ENCODE measurements around the gene SMAD6. TPM values are rescaled to one million over a fixed set of nuclear protein-coding genes. Genes with fewer than 3 reads are reported as not detected.

The SMAD6 gene
- total and polyA plus RNA-seq, 9 of the 15 experiments (the other 6 are each of a cell fraction or from before 2014, with no cell fraction given), result 0.10 to 15.5 (median 3.7) TPM

GRCh38 chr15:66786708-66787488, 84.9 kb downstream of the SMAD6 start:
- H3K9me1 ChIP-seq (ENCODE audit: control insufficient read depth, insufficient read depth, low read length), result no peaks in the 10 kb centered on the region
- H3K9ac ChIP-seq (ENCODE audit: insufficient read depth in 1 of 2, low read depth in 2 of 2, low read length in 2 of 2), result no peak overlapping the region
- POLR2A ChIA-PET, result no interaction called here
- H3K4me1 ChIP-seq (replicated peaks in 1 of 2; ENCODE audit: control insufficient read depth in 2 of 2, insufficient read depth in 2 of 2, low read length in 2 of 2), result no peaks in the 10 kb centered on the region
- FAIRE-seq (no peak), ATAC-seq (no peak), DNase-seq (ENCODE audit: extremely low read depth in 1 of 4, low spot score in 3 of 4) (no peak)
- H3K4me3 ChIP-seq, result no peak overlapping the region
- H3K36me3 ChIP-seq (ENCODE audit: control insufficient read depth, insufficient read depth, low read length), result no peaks in the 10 kb centered on the region; the same call in 2 of the 3 replicates
- H3K9me3 ChIP-seq (replicated peaks; ENCODE audit: control insufficient read depth, insufficient read depth, low read depth, low read length), result no peaks in the 10 kb centered on the region
- BruUV-seq (replicated peaks), result no TSS peak
- H3K27ac ChIP-seq (ENCODE audit: extremely low read depth, low read depth, low read length), result no peak overlapping the region
- no peaks in the 10 kb centered on the region for H4K20me1 ChIP-seq (replicated peaks; ENCODE audit: control insufficient read depth, insufficient read depth, low read length)
- H3K4me2 ChIP-seq (ENCODE audit: insufficient read depth, low read length), result no peak overlapping the region
- in situ Hi-C loops (cut with MboI), result no loop called here
- no peaks in the 10 kb centered on the region for H3K27me3 ChIP-seq (ENCODE audit: control insufficient read depth in 2 of 2, insufficient read depth in 2 of 2, low read length in 2 of 2)
- no peak overlapping the region for H2AFZ ChIP-seq (ENCODE audit: low read depth, low read length)
- intact Hi-C loops (cut with micrococcal nuclease), result no loop called here
- WGBS (ENCODE audit: insufficient coverage, low coverage, missing lambda C conversion rate), result 30% methylated on average over 7 of the region's 8 CpGs
- CTCF ChIA-PET (ENCODE audit: low intra/inter-chr PET ratio), result no interaction called here
- no peaks in the 10 kb centered on the region for H3K79me2 ChIP-seq (ENCODE audit: control insufficient read depth, insufficient read depth, low read length)
- TF ChIP-seq ZNF75A (CRISPR knock-in tag; IDR thresholded peaks at IDR 0.05), result no peak
- TF ChIP-seq RUNX1 (IDR thresholded peaks at IDR 0.05; ENCODE audit: low read depth), result no peak
- TF ChIP-seq TEAD1 (CRISPR knock-in tag; IDR thresholded peaks at IDR 0.05), result no peak
- no peak for TF ChIP-seq HMGN3 (IDR thresholded peaks at IDR 0.05; ENCODE audit: borderline replicate concordance, extremely low read depth, insufficient read length, low read depth, low read length)
- no peak for TF ChIP-seq FUS (optimal IDR thresholded peaks at IDR 0.05; ENCODE audit: low read depth, low read length)
- TF ChIP-seq, protein P1, sequence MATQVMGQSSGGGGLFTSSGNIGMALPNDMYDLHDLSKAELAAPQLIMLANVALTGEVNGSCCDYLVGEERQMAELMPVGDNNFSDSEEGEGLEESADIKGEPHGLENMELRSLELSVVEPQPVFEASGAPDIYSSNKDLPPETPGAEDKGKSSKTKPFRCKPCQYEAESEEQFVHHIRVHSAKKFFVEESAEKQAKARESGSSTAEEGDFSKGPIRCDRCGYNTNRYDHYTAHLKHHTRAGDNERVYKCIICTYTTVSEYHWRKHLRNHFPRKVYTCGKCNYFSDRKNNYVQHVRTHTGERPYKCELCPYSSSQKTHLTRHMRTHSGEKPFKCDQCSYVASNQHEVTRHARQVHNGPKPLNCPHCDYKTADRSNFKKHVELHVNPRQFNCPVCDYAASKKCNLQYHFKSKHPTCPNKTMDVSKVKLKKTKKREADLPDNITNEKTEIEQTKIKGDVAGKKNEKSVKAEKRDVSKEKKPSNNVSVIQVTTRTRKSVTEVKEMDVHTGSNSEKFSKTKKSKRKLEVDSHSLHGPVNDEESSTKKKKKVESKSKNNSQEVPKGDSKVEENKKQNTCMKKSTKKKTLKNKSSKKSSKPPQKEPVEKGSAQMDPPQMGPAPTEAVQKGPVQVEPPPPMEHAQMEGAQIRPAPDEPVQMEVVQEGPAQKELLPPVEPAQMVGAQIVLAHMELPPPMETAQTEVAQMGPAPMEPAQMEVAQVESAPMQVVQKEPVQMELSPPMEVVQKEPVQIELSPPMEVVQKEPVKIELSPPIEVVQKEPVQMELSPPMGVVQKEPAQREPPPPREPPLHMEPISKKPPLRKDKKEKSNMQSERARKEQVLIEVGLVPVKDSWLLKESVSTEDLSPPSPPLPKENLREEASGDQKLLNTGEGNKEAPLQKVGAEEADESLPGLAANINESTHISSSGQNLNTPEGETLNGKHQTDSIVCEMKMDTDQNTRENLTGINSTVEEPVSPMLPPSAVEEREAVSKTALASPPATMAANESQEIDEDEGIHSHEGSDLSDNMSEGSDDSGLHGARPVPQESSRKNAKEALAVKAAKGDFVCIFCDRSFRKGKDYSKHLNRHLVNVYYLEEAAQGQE (IDR thresholded peaks at IDR 0.05; ENCODE audit: borderline replicate concordance), result no peak
- TF ChIP-seq, protein P1 (CRISPR knock-in tag; IDR thresholded peaks at IDR 0.05; ENCODE audit: low read depth), result no peak
- no peak for TF ChIP-seq TCF7L2 (IDR thresholded peaks at IDR 0.05; ENCODE audit: low read depth, low read length)
- TF ChIP-seq MAZ (CRISPR knock-in tag; conservative IDR thresholded peaks at IDR 0.05 in 1 of 2, IDR thresholded peaks at IDR 0.05 in 1 of 2), result no peak

Measured in K562 (cell line).